Esophagus squamous epithelium (tissue), 5 donors: ENCODE results near the gene RPTOR. TPM values are rescaled to one million over a fixed set of nuclear protein-coding genes. Genes with fewer than 3 reads are reported as not detected.

Experiments used
- DNase-seq: peaks from one replicate; lab custom pipeline; 2025; lab: John Stamatoyannopoulos, UW
- H3K27ac ChIP-seq, 4 donors: fragments of 200-600 bp; sonication (generic); one replicate each; pipeline ENCODE4 v1.5.1; 2016 to 2019; ENCODE audit warnings: mild to moderate bottlenecking in 1 of 4
- H3K27me3 ChIP-seq, 4 donors: fragments of 200-600 bp; sonication (generic); 1 replicate in 3 of 4; 2 replicates in 1 of 4; pipeline versions ENCODE4 v1.5.1 to v1.6.0; 2017 to 2021; ENCODE audit warnings: antibody characterized with exemption in 1 of 4
- H3K36me3 ChIP-seq, 3 donors: fragments of 200-600 bp; sonication (generic); one replicate each; pipeline ENCODE4 v1.5.1; 2016 to 2019
- H3K4me1 ChIP-seq, 3 donors: fragments of 200-600 bp; sonication (generic); one replicate each; pipeline ENCODE4 v1.5.1; 2017 to 2019
- H3K4me3 ChIP-seq, 4 donors: fragments of 200-600 bp; sonication (generic); 1 replicate in 3 of 4; 2 replicates in 1 of 4; pipeline ENCODE4 v1.5.1; 2016 to 2019; ENCODE audit warnings: mild to moderate bottlenecking in 2 of 4, moderate library complexity in 1 of 4
- H3K9me3 ChIP-seq, 3 donors: fragments of 200-600 bp; sonication (generic); one replicate each; pipeline ENCODE4 v1.5.1; 2016 to 2019
- CTCF ChIP-seq, 6 experiments: fragments of 450-650 bp in 4 of 6; fragments of 200-600 bp in 2 of 6; sonication (generic) in 2 of 6; IDR thresholded peaks; one replicate each; pipeline ENCODE4 v1.5.1; 2016 to 2019; ENCODE audit warnings: antibody characterized with exemption in 6 of 6, mild to moderate bottlenecking in 4 of 6, moderate library complexity in 4 of 6
- POLR2A ChIP-seq, 4 donors: fragments of 450-650 bp; IDR thresholded peaks; one replicate each; pipeline ENCODE4 v1.6.1; 2017; ENCODE audit warnings: antibody characterized with exemption in 4 of 4, mild to moderate bottlenecking in 4 of 4, moderate library complexity in 3 of 4
- WGBS, 2 donors: methylation state at CpG; one replicate each; pipeline ENCODE4 v1.1.5; 2018; 5-methylcytosine and 5-hydroxymethylcytosine counted together
- intact Hi-C: fragments of 100-400 bp; cut with DNase I; formaldehyde crosslinking; loops from one replicate; pipeline ENCODE4 v1.15.0; 2022
- total RNA-seq, 4 donors: library from RNA; depleted of rRNA; stranded (reverse); fragments of >200 nt; gene quantifications; one replicate each; pipeline ENCODE4 v1.1.0, GENCODE V29; 2016
- donor health status: DM: yes; HTN: yes; CAD: no.

RPTOR gene
- total RNA-seq, 4 donors from 2014 or later, result 11.7 to 27.8 (median 22.8) TPM

GRCh38 chr17:80755650-80756405 lies 211.2 kb downstream of the RPTOR start:
- H3K4me3 ChIP-seq, result no peak overlapping the region
- no peak for TF ChIP-seq CTCF (IDR thresholded peaks at IDR 0.05)
- TF ChIP-seq POLR2A (IDR thresholded peaks at IDR 0.05), result no peak
- H3K27me3 ChIP-seq, result no peaks in the 10 kb centered on the region
- no peaks in the 10 kb centered on the region for H3K9me3 ChIP-seq
- peaks cover 4 to 24% (median 7%) of the 10 kb centered on the region in 3 donors for H3K4me1 ChIP-seq
- no peak for DNase-seq
- H3K27ac ChIP-seq, result no peak overlapping the region
- intact Hi-C loops, result no loop called here
- WGBS, 2 donors, result 95 to 100% methylated on average over 5 of the region's 5 CpGs
- H3K36me3 ChIP-seq, result peaks cover 0 to 42% (median 0%) of the 10 kb centered on the region in 3 donors

- 73 to 78% methylated on average over 18 of the region's 18 CpGs for WGBS, 2 donors
- intact Hi-C loops, result no loop called here
- no peak for TF ChIP-seq CTCF (IDR thresholded peaks at IDR 0.05)
- no peak for TF ChIP-seq POLR2A (IDR thresholded peaks at IDR 0.05)
- DNase-seq, result no peak
- Histone ChIP-seq H3K9me3 (no peaks in the 10 kb centered on the region), H3K4me1 (peaks cover 4 to 39% (median 7%) of the 10 kb centered on the region in 3 donors), H3K27me3 (no peaks in the 10 kb centered on the region), H3K36me3 (peaks cover 0 to 40% (median 0%) of the 10 kb centered on the region in 3 donors), H3K4me3 (no peak overlapping the region), H3K27ac (peak overlapping the region in 3 of 4 donors; percentile 31 to 62 (median 55))
Measured at GRCh38 chr17:80758481-80759376, 214.1 kb downstream of the RPTOR start.

- Histone ChIP-seq H3K9me3 (no peaks in the 10 kb centered on the region), H3K36me3 (peaks cover 0 to 34% (median 0%) of the 10 kb centered on the region in 3 donors), H3K4me3 (no peak overlapping the region), H3K27me3 (no peaks in the 10 kb centered on the region), H3K27ac (peak overlapping the region in 3 of 4 donors; percentile 31 to 62 (median 55)), H3K4me1 (peaks cover 4 to 39% (median 7%) of the 10 kb centered on the region in 3 donors)
- no peak for DNase-seq
- TF ChIP-seq CTCF (IDR thresholded peaks at IDR 0.05), result no peak
- TF ChIP-seq POLR2A (IDR thresholded peaks at IDR 0.05), result no peak
- intact Hi-C loops, result no loop called here
- WGBS, 2 donors, result 93 to 97% methylated on average over 2 of the region's 2 CpGs
Measured at GRCh38 chr17:80759377-80759673, 214.7 kb downstream of the RPTOR start.

- 16 to 62% methylated on average over 9 to 10 of the region's 12 CpGs for WGBS, 2 donors
- H3K36me3 ChIP-seq, result peaks cover 0 to 23% (median 0%) of the 10 kb centered on the region in 3 donors
- DNase-seq, result no peak
Measured at GRCh38 chr17:80760511-80760911, 215.9 kb downstream of the RPTOR start.

More at GRCh38 chr17:80760511-80760911, 215.9 kb downstream of the RPTOR start:
- Histone ChIP-seq H3K27ac (peak overlapping the region in 1 of 4 donors; percentile 5), H3K4me3 (no peak overlapping the region), H3K4me1 (peaks cover 4 to 42% (median 7%) of the 10 kb centered on the region in 3 donors), H3K9me3 (no peaks in the 10 kb centered on the region), H3K27me3 (no peaks in the 10 kb centered on the region)
- intact Hi-C loops, result no loop called here
- TF ChIP-seq CTCF (IDR thresholded peaks at IDR 0.05) (no peak), POLR2A (IDR thresholded peaks at IDR 0.05) (no peak)
